Activated T-cell treated with anti-CD3 and anti-CD28 coated beads, Interleukin-2, amount 50 U/mL, for 1 hour (primary cell): ENCODE results near the gene GON4L.
A peak's percentile ranks its signal among the peaks of the same experiment; 100 is the strongest.
"Not testable (repeated sequence)": the region's sequence is repeated elsewhere in the genome, so short reads cannot be mapped to it uniquely, and the experiment has no call there.

ENCODE experiments used
- DNase-seq: peaks from one replicate; pipeline ENCODE4 v3.0.0-alpha.2; 2020

The GON4L gene, protein sequence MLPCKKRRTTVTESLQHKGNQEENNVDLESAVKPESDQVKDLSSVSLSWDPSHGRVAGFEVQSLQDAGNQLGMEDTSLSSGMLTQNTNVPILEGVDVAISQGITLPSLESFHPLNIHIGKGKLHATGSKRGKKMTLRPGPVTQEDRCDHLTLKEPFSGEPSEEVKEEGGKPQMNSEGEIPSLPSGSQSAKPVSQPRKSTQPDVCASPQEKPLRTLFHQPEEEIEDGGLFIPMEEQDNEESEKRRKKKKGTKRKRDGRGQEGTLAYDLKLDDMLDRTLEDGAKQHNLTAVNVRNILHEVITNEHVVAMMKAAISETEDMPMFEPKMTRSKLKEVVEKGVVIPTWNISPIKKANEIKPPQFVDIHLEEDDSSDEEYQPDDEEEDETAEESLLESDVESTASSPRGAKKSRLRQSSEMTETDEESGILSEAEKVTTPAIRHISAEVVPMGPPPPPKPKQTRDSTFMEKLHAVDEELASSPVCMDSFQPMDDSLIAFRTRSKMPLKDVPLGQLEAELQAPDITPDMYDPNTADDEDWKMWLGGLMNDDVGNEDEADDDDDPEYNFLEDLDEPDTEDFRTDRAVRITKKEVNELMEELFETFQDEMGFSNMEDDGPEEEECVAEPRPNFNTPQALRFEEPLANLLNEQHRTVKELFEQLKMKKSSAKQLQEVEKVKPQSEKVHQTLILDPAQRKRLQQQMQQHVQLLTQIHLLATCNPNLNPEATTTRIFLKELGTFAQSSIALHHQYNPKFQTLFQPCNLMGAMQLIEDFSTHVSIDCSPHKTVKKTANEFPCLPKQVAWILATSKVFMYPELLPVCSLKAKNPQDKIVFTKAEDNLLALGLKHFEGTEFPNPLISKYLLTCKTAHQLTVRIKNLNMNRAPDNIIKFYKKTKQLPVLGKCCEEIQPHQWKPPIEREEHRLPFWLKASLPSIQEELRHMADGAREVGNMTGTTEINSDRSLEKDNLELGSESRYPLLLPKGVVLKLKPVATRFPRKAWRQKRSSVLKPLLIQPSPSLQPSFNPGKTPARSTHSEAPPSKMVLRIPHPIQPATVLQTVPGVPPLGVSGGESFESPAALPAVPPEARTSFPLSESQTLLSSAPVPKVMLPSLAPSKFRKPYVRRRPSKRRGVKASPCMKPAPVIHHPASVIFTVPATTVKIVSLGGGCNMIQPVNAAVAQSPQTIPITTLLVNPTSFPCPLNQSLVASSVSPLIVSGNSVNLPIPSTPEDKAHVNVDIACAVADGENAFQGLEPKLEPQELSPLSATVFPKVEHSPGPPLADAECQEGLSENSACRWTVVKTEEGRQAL (N-terminal part only)

DNA sequence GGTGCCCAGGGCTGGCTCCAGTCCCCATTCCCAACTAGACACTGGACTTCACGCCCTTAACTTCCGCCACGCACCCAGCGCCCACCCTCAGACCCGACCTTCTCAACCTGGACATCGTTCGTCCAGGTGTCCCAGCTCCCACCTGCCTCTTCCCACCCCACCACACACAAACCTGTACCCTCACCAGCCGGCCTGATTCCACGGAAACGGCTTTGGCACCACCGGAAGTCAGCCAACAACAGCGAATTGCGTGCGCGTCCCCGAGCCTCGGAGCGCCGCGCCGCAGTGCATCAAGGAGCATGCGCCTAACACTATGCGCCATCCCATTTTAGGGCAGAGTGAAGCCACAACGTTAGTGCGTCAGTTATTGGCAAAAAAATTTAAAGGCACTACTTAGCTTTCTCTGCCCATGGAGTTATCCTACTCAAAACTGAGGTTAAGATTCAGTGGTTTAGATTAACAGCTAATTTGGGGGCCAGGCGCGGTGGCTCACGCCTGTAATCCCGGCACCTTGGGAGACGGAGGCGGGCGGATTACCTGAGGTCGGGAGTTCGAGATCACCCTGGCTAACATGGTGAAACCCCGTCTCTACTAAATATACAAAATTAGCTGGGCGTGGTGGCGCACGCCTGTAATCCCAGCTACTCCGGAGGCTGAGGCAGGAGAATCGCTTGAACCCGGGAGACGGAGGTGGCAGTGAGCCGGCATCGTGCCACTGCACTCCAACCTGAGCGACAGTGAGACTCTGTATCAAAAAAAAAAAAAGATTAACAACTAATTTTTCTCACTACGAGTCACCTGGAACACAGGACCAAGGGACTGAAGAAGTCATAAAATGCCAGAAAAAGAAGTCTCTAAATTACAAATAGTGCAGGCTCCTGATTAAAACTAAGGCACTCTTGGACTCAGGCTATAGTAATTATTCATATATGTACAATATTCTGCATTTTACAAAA is at the start of gene GON4L:
GON4L (minus strand) TSS at position 240 of the 956 bp plus-strand sequence. CDS start 3,434 bp downstream, outside the sequence.
- DNase-seq, result peak; percentile 85

DNA sequence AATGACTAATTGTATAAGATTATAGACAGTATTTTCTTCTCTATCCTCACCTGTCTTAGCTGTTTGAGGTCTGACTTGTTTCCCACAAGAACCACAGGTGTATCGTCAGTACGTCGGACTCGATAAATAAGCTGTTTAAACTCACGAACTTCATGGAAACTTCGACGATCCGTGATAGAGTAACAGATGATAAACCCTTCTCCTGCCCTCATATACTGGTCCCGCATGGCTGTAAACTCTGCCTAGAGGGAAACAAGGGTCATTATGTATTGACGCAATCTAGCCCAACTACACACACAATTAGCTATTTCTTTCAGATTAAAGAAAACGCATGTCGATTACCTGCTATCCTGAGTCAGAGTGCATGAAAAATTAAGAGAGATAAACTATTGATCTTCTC is 47.2 kb upstream of the GON4L start:
- DNase-seq, result no peak

DNA sequence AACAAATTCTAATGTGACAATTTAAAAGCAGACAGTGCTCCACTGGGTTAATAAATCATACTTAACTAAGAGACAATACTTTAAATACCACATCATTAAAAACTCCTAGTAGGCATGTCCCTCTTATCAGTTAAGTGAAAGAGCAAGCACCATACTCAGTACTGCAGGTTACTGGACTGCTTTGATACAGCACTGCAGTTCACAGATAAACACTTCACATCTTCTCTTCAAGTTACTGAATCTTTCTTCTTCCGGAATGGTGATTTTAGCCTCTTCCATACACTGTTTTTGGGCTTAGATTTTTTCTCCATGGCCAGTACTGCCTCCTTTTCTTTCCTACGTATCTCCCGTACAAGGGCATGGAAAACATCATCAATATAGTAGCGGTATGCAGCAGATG is 43.1 kb upstream of the GON4L start:
- DNase-seq, result no peak

DNA sequence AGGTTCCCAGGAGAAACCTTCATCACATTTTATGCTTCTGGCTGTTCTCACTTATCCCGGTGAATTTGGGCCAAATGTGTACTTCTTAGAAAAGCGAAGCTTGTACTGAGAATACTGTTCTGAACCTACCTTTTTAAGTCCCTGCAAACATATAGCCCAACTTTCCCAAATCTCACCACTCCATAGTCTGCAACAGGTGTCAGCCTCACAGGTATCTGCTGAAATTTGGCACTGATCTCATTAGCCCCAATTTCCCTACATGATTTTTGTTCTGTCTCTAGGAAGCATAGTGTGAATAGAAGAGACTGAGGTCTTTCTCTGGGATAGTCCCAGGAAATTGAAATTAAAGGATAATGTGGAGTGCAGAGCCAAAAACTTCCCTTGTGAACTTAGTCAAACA is 42.7 kb upstream of the GON4L start:
- no peak for DNase-seq

DNA sequence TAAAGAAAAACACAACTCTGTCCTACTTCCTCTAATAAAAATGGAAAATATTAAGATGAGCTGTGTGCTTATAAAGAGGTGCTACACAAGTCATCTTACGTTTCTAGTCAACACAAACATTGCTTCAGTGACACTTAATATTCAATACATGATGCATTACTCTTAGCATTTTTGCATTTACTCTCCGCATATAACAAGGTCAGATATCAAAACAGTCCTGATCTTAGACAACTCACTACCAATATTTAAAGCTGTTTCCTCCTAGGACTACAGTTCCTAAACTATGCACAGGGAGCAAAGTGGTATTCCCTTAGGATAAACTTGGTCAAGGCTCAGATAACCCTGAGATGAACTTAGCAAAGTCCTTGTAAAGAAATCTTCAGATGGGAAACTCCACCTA is 41.9 kb upstream of the GON4L start:
- no peak for DNase-seq

DNA sequence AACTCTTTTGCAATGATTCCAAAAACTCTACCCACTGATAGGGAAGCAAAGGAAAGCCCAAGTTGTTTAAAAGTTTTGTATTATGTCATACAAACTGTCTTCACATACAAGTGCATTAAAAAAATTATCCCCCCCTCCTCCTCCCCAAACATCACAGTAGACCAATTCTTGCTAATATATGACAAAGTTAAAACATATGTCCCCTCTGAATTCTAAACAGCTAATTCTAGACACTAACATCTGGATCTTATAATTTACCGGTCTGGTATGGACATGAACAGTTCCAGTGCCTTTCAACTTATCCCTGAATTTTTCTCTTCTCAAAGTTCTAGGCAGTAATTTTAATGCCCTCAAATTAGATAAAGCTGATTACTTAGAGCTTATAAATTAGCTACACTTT is 40.7 kb upstream of the GON4L start:
- no peak for DNase-seq

DNA sequence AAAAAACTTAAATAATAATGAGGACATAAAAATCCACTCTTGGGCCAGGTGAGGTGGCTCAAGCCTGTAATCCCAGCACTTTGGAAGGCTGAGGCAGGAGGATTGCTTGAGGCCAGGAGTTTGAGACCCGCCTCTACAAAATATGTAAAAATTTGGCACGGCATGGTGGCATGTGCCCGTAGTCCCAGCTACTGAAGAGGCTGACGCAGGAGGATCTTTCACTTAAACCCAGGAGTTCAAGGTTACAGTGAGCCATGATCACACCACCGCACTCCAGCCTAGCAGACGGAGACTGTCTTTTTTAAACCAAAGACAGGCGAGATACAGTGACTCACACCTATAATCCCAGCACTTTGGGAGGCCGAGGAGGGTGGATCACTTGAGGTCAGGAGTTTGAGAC is 39.5 kb upstream of the GON4L start:
- DNase-seq, result not testable (repeated sequence)

DNA sequence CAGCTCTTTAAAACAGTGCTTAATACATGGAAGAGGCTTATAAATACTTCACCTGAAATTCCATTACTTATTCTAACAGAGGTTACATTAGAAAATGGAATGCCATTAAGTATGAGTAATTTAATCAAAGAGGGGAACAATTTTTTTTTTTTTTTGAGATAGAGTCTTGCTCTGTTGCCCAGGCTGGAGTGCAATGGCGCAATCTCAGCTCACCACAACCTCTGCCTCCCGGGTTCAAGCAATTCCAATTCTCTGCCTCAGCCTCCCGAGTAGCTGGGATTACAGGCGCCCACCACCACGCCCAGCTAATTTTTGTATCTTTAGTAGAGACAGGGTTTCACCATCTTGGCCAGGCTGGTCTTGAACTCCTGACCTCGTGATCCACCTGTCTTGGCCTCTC is 38.6 kb upstream of the GON4L start:
- DNase-seq, result not testable (repeated sequence)

DNA sequence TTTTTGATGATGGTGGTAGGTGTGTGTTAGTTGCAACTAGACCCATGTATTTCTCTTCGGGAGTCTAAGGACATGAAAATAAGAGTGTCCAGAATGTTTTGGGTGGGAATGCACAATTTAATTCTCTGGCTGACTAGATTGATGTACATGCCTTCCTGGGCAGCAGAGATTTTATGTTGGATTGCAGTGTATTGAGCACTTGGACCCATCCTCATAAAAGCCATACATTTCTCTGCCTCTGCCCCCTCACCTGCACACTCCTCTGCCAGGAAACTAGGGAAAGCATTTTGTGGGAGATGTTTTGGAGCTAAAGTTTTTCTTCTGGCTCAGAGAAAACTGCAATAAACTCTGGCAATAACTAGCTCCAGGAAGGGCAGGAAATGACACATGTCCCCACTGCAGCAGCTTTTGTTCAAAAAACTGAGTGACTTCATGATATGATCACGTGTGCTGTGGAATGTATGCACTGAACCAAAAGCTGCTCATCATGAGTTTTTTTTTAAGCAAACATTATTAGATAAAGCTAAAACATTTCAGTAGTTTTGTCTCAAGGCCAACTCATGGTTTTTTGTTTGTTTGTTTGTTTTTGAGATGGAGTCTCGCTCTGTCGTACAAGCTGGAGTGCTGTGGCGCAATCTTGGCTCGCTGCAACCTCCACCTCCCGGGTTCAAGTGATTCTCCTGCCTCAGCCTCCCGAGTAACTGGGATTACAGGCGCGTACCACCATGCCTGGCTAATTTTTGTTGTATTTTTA is 36.6 kb upstream of the GON4L start:
- DNase-seq, result no peak

DNA sequence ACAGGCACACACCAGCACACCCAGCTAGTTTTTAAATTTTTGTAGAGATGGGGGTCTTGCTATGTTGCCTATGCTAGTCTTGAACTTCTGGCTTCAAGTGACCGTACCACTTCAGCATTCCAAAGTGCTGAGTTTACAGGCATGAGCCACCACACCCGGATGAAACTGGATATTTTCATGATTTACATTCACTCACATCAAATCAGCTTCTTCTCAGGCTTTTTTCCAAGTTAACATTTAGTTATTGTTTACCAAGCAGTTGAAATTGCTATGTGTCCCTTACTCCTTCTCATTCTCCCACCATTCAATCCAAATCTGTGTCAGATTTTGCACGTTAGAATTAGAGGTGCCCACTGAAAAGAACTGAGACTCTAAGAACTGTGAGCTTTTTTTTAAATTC is 35.8 kb upstream of the GON4L start:
- DNase-seq, result no peak

DNA sequence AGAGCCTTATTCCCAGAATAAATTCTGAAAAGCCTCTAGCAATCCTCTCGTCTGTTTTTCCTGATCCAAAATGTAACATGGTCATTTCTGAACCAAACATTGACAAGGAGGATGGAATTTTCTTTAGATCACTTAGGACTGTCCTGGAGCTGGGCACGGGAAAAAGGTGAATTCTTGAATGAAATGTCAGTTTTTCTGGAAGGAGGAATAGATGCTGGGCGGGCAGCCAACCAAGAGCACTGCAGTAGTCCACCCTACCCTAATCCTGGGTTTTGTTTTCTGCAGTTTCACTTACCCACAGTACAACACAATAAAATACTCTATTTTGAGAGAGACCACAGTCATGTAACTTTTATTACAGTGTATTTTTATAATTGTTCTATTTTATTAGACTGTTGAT is 33.2 kb upstream of the GON4L start:
- DNase-seq, result no peak

DNA sequence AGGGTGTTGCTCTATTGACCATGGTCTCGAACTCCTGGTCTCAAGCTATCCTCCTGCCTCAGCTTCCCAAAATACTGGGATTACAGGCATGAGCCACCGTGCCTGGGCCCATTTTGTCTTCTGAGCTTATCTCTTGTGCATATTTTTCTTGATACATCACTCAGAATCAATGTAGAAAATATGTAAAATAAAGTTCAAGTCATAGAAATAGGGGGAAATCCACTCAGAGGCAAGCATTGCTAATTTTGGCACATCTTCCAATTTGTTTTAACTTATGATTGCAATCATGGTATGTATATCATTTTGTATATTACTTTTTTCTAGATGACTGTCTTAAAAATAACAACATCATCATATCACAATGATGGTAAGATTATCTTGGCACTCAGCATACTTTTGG is 32.6 kb upstream of the GON4L start:
- DNase-seq, result no peak

DNA sequence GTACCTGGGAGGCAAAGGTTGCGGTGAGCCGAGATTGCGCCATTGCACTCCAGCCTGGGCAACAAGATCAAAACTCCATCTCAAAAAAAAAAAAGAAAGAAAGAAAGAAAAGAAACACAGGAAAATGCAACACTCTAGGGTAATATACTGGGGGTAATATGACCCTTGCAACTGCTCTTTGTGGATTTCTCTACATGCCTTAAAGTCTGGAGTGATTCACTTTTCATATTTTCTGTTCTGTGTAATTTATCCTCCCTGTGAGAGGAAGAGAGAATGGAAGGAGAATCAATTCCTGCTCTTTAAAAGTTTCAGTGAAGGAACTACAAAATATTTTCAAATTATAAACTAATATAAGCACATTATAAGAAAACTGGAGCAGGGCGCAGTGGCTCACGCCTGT is 31.5 kb upstream of the GON4L start:
- no peak for DNase-seq

DNA sequence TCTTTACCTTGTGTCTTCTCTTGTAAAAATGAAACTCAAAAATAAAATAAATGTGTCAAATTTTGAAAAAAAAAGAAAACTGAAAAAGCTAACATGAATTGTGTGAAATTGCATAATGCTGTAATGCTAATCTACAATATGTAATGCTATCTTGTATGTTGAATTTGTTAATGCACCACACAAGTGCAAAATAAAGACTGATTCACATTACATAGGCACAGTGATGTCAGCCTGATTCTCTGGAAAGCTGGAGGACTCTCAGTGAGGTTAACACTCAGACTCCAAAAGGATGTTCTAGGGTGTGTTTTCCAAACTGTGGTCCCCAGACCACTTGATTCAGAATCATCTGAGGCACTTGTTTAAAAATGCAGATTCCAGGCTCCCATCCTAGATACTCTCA is 28.0 kb upstream of the GON4L start:
- no peak for DNase-seq

DNA sequence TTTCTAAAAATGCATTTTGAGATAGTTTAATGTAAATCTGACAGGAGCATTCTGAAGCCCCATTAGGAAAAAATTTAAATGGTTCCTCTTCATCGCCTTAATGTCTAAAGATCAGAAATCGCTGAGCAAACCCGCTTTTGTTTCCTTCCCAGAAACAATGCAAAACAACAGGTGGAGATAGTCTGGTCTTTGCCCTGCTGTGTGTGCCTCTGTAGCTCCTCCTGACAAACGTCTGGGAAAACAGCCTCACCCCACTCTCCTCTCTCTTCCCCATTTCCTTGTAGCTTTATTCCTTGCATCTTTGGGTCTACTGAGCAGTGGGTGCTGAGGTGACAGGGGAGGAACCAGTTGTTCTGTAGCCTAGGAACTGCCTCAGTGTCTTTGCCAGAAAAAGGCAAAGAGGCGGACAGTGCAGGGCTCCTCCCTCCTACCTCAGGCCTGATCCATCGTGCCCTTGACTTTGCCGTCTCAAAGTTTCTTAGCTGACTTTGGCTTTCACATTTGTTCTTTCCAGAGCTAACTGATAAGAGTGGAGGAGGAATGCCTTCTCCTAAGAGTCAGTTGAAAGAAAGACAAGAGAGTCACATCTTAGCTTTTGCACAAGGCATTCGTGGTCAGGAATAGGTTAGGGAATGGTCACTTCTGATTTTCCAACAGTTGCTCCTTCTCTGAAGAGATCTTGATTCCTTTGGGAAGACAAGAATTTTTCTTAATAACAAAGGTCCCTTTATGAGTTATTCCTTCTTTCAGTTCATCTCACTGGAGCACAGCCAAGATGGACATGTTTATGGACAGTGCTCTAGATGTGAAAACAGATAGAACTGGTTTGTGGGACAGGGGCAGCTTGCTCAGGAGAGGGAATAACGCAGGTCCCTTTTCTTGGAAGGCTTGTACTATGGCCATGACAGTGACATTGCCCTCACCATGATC is 27.3 kb upstream of the GON4L start:
- no peak for DNase-seq

DNA sequence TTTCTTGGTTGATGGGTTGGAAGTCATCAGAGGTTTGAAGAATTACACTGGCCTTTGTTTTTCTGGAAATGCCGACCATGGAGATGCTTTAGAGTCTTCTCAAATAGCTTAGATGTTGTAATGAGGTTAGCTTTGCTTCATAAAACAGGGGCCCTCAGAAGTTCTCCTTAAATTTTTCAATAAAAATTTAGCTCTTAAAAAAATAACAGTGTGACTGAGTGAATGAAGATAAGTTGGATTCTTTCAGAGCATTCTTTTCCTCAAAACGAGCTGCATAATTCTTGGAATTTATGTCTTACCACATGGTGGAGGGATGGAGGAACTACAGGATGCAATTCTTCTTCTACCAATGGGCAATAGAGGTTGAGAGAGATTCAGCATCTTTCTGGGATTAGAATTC is 25.8 kb upstream of the GON4L start:
- DNase-seq, result no peak

DNA sequence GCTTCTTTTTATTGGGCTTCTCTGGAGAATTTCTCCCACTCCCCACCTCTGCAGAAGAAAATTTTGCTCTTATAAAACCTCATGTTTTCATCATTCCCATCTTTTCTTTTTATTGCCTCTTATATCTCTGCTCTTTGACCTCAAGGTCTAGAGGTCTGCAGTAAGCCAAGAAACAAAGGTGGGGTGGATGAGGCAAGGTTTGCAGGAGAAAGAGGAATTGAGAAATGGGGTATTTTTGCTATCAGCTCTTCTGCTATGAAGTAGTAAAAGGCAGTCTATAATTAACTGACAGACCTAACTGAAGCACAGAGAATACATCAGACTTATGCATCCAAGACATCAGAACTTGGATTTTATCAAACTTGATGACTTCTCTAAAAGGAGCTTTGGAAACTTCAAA is 25.2 kb upstream of the GON4L start:
- no peak for DNase-seq

DNA sequence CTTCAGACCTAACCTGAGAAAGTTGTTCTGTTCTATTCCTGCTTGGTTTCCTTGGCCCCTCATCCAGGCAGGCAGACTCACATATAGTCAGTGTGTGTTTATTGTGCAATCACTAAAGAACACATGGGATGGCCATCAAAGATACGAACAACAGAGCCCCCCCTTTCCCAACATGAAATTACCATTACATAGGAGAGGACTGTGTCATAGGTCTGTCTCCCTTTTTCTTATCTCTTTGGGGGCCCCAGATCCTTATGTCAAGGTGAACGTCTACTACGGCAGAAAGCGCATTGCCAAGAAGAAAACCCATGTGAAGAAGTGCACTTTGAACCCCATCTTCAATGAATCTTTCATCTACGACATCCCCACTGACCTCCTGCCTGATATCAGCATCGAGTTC is 23.9 kb upstream of the GON4L start:
- no peak for DNase-seq

DNA sequence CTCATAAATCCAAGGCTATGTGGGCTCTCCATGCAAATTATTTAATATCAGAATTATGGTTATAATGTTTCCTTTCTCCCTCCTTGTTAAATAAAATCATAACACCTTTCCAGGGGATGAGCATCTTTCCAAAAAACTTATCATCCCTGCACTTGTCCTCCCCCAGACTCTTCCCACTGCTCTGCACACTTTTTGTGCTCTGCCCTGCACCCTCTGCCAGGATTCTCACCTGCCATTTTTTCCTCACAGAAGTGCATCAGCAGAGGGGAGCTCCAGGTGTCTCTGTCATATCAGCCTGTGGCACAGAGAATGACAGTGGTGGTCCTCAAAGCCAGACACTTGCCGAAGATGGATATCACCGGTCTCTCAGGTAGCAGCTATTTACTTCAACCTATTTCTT is 23.2 kb upstream of the GON4L start:
- no peak for DNase-seq

DNA sequence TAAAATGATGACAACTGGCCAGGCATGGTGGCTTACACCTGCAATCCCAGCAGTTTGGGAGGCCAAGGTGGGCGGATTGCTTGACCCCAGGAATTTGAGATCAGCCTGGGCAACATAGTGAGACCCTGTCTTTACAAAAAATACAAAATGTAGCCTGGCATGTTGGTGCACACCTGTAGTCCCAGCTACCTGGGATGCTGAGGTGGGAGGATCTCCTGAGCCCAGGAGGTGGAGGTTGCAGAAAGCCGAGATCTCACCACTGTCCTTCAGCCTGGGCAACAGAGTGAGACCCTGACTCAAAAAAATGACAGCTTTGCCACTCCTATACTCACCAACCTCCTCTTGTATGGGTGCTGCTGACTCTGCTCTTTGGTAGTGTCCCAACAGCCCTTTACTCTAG is 20.9 kb upstream of the GON4L start:
- no peak for DNase-seq
